Measurements from ENCODE around the gene RAB11FIP3.

Gene RAB11FIP3

GRCh38 chr16:534856-535445 lies 109.5 kb downstream of the RAB11FIP3 start:
- no peak for DNase-seq

- no peak for DNase-seq
Measured at GRCh38 chr16:535446-536405, 110.3 kb downstream of the RAB11FIP3 start.

DNA sequence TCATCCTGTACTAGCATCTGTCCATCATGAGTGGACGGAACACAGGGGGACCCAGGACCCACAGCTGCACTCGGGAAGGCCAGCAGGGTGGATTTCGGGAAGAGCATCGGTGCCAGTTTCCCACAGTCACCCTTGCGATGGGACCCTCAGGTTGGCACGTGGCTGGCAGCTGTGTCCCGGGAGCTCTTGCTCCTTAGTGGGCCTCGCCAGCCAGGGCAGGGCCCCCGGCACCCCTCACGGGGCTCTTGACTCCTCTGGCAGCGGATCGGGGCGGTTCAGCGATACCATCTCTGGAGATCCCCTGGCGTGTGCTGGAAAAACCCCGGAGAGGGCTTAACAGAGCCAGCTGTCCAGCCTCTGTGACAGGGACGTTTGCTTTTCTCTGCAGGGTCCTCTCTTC lies 111.3 kb downstream of the RAB11FIP3 start:
- no peak for DNase-seq

- no peak for DNase-seq
Measured at GRCh38 chr16:537415-538335, 112.2 kb downstream of the RAB11FIP3 start.

GRCh38 chr16:539901-540530 lies 114.6 kb downstream of the RAB11FIP3 start:
- no peak for DNase-seq

DNA sequence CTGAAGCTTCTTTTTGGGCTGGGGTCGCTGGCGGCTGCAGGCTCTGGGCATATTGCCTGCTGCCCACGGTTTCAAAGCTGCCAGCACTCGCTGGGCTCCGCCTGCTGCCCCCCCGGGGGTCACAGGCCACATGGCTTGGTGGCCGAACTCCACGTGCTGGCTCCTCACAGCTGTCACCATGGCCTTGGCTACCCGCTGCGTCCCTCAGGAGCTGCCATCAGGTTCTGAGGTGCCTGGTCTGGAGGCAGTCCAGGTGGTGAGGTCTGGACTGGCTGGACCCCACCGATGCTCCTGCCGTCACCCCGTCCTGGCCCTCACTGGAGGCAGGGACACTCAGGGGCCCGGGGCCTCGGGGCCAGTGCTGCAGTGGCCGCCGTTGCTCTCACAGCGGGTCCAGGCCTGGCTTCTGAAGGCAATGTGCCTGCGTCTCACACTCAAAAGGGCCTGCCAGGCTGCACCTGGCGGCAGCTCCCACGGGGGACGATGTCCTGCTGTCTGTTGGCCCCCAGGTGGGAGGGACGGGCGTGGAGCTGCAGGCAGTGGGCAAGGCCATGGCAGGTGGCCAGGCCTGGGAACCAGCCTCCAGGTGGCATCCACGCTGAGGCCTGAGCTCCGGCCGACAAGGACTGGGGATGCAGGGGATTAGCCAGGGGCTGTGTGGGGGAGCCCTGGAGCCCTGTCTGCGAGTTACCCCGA lies 115.3 kb downstream of the RAB11FIP3 start:
- DNase-seq, result no peak

- no peak for DNase-seq
Measured at GRCh38 chr16:543301-544164, 118.1 kb downstream of the RAB11FIP3 start.

DNA sequence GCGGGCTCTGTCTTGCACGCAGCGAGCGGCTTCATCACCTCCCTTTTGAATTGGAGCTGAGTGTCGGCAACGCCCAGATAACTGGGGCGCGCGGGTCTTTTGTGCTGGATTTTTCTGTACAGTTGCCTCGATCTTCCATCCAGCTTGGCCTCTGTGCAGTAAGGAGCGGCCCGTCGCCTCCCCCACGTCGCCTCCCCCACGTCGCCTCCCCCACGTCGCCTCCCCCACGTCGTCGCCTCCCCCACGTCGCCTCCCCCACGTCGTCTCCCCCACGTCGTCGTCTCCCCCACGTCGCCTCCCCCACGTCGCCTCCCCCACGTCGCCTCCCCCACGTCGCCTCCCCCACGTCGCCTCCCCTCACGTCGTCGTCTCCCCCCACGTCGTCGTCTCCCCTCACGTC lies 119.1 kb downstream of the RAB11FIP3 start:
- no peak for DNase-seq

DNA sequence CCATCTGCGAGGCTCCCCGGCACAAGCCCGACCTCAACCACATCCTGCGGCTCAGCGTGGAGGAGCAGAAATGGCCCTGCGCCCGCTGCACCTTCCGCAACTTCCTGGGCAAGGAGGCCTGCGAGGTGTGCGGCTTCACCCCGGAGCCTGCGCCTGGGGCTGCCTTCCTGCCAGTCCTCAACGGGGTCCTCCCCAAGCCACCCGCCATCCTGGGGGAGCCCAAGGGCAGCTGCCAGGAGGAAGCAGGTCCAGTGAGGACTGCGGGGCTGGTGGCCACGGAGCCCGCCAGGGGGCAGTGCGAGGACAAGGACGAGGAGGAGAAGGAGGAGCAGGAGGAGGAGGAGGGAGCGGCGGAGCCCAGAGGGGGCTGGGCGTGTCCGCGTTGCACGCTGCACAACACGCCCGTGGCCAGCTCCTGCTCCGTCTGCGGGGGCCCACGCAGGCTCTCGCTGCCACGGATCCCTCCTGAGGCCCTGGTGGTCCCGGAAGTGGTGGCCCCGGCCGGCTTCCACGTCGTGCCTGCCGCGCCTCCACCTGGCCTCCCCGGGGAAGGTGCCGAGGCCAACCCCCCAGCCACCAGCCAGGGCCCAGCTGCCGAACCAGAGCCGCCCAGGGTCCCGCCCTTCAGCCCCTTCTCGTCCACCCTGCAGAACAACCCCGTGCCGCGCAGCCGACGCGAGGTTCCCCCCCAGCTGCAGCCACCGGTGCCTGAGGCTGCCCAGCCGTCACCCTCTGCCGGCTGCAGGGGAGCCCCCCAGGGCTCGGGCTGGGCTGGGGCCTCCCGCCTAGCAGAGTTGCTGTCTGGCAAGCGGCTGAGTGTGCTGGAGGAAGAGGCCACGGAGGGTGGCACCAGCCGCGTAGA lies 121.7 kb downstream of the RAB11FIP3 start:
- no peak for DNase-seq

DNA sequence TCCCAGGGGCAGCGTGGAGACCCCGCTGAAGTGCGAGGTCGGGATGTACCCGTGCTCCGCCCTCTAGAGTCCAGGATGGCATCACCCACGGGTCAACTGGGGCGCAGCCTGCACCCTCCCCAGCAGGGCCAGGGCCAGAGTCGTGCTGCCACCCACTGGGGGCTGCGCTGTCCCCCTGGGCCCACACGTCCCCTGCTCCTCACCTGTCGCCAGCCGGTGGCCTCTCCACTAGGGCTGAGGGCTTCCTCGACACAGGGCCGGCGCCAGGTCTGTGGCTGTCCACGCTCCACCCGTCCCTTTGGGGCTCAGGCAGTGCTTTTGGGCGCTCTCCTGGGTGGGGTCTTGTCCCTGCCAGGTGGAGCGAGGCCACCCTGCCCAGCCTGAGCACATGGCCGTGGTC lies 123.1 kb downstream of the RAB11FIP3 start:
- DNase-seq, result no peak

- DNase-seq, result no peak
Measured at GRCh38 chr16:549544-550263, 124.3 kb downstream of the RAB11FIP3 start.

GRCh38 chr16:551210-551609 lies 125.8 kb downstream of the RAB11FIP3 start:
- DNase-seq, result no peak

GRCh38 chr16:552171-552570 lies 126.7 kb downstream of the RAB11FIP3 start:
- no peak for DNase-seq

DNA sequence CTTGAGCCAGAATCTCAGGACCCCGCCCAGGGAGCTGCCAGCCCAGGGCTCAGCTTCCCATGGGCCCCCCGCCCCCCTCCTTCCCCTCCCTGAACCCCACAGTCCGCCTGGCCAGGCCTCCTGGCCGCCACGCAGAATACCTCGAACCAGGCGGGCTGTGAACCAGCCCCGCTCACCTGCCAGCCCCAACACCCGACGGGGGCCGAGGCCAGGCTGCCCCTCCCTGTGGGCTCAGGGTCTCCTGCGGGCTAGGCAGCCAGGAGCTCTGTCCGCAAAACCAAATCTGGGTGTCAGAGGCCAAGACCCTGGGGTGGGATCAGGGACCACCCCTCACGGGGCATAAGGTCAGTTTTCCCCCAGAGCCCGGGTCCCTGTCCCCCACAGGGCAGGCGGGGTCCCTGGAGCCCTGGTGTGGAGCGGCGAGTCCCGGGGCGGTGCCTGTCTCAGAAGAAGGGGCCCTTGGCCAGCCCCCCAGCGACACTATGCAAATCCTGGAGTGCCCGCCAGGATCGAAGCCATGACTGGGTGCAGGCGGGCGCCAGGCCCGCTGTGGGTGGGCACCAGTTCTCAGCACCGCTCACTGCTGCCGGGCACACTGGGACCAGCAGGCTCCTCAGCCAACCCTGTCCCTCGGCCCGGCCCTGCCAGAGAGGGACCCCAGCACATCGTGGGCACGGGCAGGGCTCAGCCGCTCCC lies 128.3 kb downstream of the RAB11FIP3 start:
- DNase-seq, result no peak

GRCh38 chr16:554297-554621 lies 128.8 kb downstream of the RAB11FIP3 start:
- no peak for DNase-seq

GRCh38 chr16:554640-555365 lies 129.4 kb downstream of the RAB11FIP3 start:
- no peak for DNase-seq

- DNase-seq, result no peak
Measured at GRCh38 chr16:555528-556473, 130.4 kb downstream of the RAB11FIP3 start.
